Stimulated activated CD8-positive, alpha-beta memory T cell treated with anti-CD3 and anti-CD28 coated beads, Interleukin-4, amount 100 ng/mL, for 1 hour (primary cell): ENCODE measurements around the gene RIF1.

ENCODE experiments used
- DNase-seq, 2 donors: peaks; one replicate each; pipeline ENCODE4 v3.0.0-alpha.2; 2020; ENCODE audit warnings: low read depth in 2 of 2, low spot score in 1 of 2

RIF1 gene

GRCh38 chr2:151409601-151410484 lies at the start of gene RIF1:
Gene RIF1, plus strand, starts transcription at chr2:151409902. Its CDS starts 522 bp downstream, at chr2:151410424.
- peak; percentile 40 to 50 for DNase-seq

- DNase-seq, result no peak
These were observed 47.9 kb upstream of the RIF1 start for GRCh38 chr2:151361674-151362370.

- no peak for DNase-seq
These were observed 46.0 kb upstream of the RIF1 start for GRCh38 chr2:151363709-151364108.

GRCh38 chr2:151367571-151367970 lies 42.1 kb upstream of the RIF1 start:
- DNase-seq, result no peak

GRCh38 chr2:151374436-151374835 lies 35.3 kb upstream of the RIF1 start:
- DNase-seq, result no peak

- DNase-seq, result no peak
These were observed 30.5 kb upstream of the RIF1 start for GRCh38 chr2:151379169-151379568.

- DNase-seq, result no peak
These were observed 29.0 kb upstream of the RIF1 start for GRCh38 chr2:151380580-151381235.

- no peak for DNase-seq
These were observed 28.4 kb upstream of the RIF1 start for GRCh38 chr2:151381266-151381665.

- DNase-seq, result no peak
These were observed 21.7 kb upstream of the RIF1 start for GRCh38 chr2:151388011-151388410.

- no peak for DNase-seq
These were observed 18.3 kb upstream of the RIF1 start for GRCh38 chr2:151391436-151391835.

GRCh38 chr2:151394509-151394908 lies 15.2 kb upstream of the RIF1 start:
- DNase-seq, result no peak

- DNase-seq, result no peak
These were observed 14.0 kb upstream of the RIF1 start for GRCh38 chr2:151395509-151396374.

- no peak for DNase-seq
These were observed 9.7 kb upstream of the RIF1 start for GRCh38 chr2:151399981-151400380.

- no peak for DNase-seq
These were observed 8.6 kb upstream of the RIF1 start for GRCh38 chr2:151401149-151401548.

GRCh38 chr2:151403914-151404313 lies 5.8 kb upstream of the RIF1 start:
- no peak for DNase-seq

GRCh38 chr2:151405376-151405775 lies 4.3 kb upstream of the RIF1 start:
- no peak for DNase-seq

GRCh38 chr2:151407281-151407680 lies 2.4 kb upstream of the RIF1 start:
- DNase-seq, result no peak

GRCh38 chr2:151408788-151409600 lies 708 bp upstream of the RIF1 start:
- DNase-seq, result no peak

GRCh38 chr2:151410485-151410834 lies 758 bp downstream of the RIF1 start:
- DNase-seq, result peak in 1 of 2 donors; percentile 16

GRCh38 chr2:151417650-151418049 lies 7.9 kb downstream of the RIF1 start:
- no peak for DNase-seq
